Stimulated activated CD4-positive, alpha-beta T cell treated with anti-CD3 and anti-CD28 coated beads, Interleukin-1b, Interleukin-23, amount 100 ng/mL, for 24 hours (primary cell): ENCODE results near the gene GATD1.

Experiments used
- DNase-seq, 4 experiments: peaks; one replicate each; pipeline ENCODE4 v3.0.0-alpha.2; 2020; ENCODE audit warnings: low read depth in 4 of 4, low spot score in 1 of 4

Gene GATD1

DNA sequence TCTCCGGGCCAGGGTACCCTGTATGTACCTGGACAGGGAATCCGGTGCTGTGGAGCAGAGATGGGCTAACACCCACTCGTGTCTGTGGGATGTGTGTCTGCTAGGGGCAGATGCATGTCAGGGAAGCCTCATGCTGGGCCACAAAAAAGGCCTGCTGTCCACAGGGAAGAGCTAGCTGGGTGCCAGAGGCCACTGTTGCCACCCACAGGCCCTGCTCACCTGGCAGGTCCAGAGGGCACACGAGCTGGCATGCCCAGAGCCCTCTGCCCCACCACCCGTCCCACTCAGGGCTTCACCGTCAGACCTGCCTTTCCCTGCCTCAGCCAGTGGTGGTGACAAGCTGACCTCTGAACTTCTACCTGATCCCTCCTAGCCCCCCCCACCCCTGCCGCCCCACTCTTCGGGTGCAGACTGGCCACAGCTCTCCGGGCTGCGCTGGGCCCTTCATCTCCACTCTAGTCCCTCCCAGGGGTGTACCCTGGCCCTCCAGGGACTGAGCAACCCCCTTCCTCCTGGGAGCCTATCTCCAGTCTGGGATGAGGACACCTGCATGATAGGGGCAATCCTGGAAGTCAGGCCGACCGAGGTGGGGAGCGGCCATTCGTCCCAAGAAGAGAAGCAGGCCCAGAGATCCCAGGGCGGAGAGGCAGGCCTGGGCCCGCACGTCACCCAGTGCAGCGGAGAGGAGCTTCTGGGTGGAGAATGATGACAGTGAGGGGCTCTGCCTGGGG is 19.4 kb upstream of the GATD1 start:
- DNase-seq: no peak

DNA sequence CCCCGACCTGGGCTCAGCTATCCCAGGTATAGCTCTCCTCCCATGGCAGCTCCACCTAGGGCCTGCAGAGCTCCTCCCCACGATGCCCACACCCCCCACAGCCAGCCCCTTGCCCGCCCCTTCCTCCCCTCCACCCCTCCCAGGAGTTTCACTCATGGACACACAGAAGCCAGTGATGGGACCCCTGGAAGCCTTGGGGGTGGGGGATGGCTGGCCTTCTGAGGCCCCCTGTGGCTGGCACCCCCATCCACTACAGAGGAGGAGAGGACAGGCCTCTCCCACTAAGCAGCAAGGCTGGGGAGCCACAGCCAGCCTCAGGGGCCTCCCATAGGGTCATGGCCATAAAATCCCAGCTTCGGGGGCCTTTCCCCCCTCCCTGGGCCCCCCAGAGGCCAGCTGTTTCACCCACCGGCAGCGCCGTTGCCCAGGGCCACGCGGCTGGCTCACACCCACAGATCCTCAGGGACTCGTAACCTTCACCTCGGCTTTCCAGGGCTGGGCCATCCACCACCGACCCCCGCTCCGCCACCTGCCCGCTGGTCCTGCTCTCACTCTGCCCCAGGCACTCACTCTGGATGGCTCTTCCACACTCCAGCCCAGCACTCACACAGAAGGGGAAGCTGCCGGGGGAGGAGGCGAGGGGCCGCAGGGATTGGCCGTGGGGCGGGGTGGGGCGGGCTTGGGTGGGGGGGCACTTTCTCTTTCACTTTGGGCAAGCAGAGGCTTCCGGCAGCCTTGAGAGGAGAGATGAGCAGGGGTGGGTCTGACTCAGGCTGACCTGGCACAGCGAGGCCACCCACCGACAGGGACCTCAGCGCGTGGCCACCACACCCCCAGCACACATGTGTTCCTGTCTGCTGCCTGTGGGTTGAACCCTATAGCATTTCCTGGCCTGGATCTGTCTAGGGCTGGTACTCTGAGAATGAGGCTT is 18.6 kb upstream of the GATD1 start:
- DNase-seq: peak; percentile 61 to 82 (median 68)

- DNase-seq: no peak
These were observed 17.7 kb upstream of the GATD1 start for GRCh38 chr11:794766-795633.

GRCh38 chr11:794013-794765 is 16.9 kb upstream of the GATD1 start:
- no peak for DNase-seq

- DNase-seq: no peak
These were observed 16.3 kb upstream of the GATD1 start for GRCh38 chr11:793556-793955.

DNA sequence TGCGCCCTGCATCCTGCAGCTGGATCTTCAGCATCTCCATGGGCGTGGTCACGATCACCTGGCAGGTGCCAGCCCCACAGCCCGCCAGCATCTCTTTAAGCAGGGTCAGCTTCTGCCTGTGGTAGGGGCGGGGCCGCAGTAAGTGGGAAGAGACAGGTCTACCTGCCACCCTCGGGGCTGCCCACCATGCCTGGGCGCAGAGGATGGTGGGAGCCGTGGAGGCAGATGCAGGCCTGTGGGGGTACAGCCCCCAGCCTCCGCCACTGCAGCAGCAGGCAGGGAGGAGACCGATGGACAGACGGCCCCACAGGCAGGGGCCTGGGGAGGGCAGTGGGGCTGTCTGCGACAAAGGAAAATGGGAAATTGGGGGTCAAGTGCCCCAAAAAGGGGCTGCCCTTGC is 15.6 kb upstream of the GATD1 start:
- DNase-seq: no peak

GRCh38 chr11:792535-792821 is 15.2 kb upstream of the GATD1 start:
- DNase-seq: no peak

- DNase-seq: no peak
These were observed 14.6 kb upstream of the GATD1 start for GRCh38 chr11:791658-792534.

DNA sequence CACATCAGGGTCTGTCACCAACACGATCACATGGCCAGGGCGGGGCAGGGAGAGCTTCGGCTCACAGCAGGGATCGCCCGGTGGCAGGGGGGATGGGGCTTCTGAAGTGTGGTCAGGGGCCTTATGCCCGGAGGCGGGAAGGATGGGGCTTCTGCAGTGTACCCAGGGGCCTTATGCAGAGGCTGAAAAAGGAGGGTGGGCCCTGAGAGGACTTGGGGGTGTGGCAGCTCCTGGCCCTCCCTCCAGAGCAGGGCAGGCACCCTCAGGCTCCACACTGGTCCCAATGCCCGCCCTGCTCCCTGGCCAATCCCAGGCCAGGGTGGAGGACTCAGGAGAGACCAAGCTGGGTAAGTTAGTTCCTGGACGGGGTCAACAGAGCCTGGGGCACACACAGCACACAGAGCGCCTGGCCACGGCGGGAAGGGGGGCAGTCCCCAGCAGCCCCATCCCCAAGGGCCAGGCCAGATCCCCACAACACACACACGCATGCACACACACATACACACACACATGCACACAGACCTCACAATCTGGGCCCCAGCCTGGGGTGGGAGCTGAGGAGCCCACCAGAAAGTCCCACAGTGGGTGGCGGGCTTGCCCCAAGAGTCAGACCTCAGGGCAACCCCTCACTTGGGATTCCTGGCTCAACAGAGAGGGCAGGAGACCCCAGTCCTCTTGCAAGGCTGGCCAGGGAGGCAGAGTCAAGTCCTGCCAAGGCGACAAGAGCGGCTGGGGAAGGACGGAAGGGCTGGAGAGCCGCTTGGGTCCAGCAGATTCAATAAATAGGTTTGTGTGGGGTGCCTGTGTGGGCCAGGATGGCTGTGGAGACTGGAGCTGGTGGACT is 13.7 kb upstream of the GATD1 start:
- no peak for DNase-seq

- DNase-seq: peak in 1 of 4 experiments; percentile 55
These were observed 12.7 kb upstream of the GATD1 start, which contains the start of gene CEND1 for GRCh38 chr11:789943-790342. CEND1 (minus strand) TSS chr11:790090; CDS start chr11:788576, 1,514 bp downstream.

GRCh38 chr11:788953-789940 is 12.0 kb upstream of the GATD1 start:
- DNase-seq: no peak

- no peak for DNase-seq
These were observed 10.8 kb upstream of the GATD1 start for GRCh38 chr11:788009-788640.

DNA sequence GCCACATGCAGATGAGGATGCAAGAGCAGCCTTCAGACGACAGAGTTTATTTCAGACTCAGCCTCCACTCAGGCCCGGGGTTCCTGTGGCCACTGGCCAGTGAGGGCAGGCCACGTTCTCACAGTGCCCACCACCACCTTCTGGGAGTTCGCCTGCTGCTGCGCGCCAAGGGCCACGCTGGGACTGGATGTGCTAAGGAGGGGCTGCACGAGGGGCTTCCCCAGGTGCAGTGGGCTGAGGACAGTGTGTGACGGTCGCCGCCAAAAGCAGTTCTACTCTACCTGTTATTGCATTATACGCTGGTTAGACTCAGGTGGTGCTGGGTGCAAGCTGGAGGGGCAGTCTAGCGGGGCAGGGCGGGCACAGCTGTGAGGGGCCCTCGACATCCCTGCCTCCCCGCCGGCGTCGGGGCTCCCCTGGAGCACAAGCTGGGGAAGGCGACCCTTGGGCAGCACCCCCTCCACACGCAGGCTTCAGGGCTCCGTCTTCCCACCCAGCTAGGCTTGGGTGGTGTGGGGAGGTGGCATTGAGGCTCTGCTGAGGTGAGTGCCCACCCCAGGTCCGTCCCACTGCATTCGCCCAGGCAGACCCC is 9.9 kb upstream of the GATD1 start:
- DNase-seq: no peak

- no peak for DNase-seq
These were observed 9.2 kb upstream of the GATD1 start for GRCh38 chr11:786235-787083.

DNA sequence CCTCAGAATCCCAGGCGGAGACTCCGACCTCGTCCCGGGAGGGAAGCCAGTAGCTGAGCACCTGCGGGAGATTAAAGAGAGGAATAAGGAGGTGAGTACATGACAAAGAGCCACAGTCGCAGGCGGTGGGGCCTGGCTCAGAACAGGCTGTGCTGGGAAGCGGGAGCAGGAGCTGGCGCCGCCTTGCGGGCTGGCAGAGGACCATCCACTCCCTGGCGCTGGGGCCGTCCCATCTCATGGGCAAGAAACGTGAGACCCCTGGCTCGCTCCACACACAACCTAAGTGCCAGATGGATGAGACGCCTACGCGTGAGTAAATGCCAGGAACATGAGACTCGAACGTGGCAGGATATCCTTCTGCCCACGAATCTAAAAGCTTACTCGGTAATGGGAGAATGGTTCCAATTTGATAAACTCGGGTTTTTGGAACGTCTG is 6.3 kb upstream of the GATD1 start:
- DNase-seq: no peak
